ENCODE results near the gene RABIF.

DNA sequence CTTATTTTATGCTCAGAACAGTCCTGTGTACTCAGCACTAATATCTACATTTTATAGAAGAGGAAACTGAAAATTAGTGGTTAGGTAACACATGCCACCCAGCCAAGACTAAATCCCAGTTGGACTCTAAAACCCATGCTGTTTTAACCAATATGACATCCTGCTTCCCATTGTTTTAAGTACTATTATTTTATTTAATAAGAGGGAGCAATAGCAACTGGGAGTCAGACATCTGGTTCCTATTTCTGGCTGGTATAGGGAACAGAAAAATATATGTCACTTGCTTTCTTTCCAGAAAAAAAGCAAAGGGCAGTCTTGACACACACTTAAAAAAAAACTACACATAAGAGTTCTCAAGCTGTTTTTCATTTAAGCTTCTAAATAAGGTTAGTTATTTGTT is 26.2 kb upstream of the RABIF start:
- TF ChIP-seq, protein P1, sequence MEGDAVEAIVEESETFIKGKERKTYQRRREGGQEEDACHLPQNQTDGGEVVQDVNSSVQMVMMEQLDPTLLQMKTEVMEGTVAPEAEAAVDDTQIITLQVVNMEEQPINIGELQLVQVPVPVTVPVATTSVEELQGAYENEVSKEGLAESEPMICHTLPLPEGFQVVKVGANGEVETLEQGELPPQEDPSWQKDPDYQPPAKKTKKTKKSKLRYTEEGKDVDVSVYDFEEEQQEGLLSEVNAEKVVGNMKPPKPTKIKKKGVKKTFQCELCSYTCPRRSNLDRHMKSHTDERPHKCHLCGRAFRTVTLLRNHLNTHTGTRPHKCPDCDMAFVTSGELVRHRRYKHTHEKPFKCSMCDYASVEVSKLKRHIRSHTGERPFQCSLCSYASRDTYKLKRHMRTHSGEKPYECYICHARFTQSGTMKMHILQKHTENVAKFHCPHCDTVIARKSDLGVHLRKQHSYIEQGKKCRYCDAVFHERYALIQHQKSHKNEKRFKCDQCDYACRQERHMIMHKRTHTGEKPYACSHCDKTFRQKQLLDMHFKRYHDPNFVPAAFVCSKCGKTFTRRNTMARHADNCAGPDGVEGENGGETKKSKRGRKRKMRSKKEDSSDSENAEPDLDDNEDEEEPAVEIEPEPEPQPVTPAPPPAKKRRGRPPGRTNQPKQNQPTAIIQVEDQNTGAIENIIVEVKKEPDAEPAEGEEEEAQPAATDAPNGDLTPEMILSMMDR (IDR thresholded peaks at IDR 0.05; ENCODE audit: insufficient read depth, low read depth, low read length) = no peak
- no peak for TF ChIP-seq EZH2 (IDR thresholded peaks at IDR 0.05; ENCODE audit: insufficient read depth, low read length)
